H9 (cell line): ENCODE results near the gene NUDT16L1. TPM values are rescaled to one million over a fixed set of nuclear protein-coding genes. Genes with fewer than 3 reads are reported as not detected.
A peak's percentile ranks its signal among the peaks of the same experiment; 100 is the strongest.

Source experiments
- DNase-seq: peaks from one replicate; pipeline ENCODE4 v3.0.0-alpha.2; 2017
- H2AFZ ChIP-seq: one replicate; pipeline ENCODE4 v1.6.1; 2013; ENCODE audit warnings: mild to moderate bottlenecking, low read length, control low read depth, moderate library complexity
- H2AK5ac ChIP-seq: 2 replicates; pipeline ENCODE4 v1.6.1; 2013; ENCODE audit warnings: low read length, control low read depth, mixed read lengths; ENCODE audit not compliant: insufficient read length
- H2BK120ac ChIP-seq: one replicate; pipeline ENCODE4 v1.6.1; 2013; ENCODE audit warnings: low read depth, mild to moderate bottlenecking, low read length, control low read depth, inconsistent platforms; ENCODE audit not compliant: poor library complexity, severe bottlenecking
- H2BK12ac ChIP-seq: 2 replicates; pipeline ENCODE4 v1.6.1; 2013; ENCODE audit warnings: low read length, control low read depth, mixed read lengths, low read depth; ENCODE audit not compliant: insufficient read length
- H2BK15ac ChIP-seq: 2 replicates; pipeline ENCODE4 v1.6.1; 2013; ENCODE audit warnings: low read depth, low read length, control low read depth
- H2BK20ac ChIP-seq: one replicate; pipeline ENCODE4 v1.6.1; 2013; ENCODE audit warnings: low read depth, mild to moderate bottlenecking, low read length, control low read depth, inconsistent platforms; ENCODE audit not compliant: poor library complexity, severe bottlenecking
- H2BK5ac ChIP-seq: 2 replicates; pipeline ENCODE4 v1.6.1; 2013; ENCODE audit warnings: low read length, control low read depth, mixed read lengths; ENCODE audit not compliant: insufficient read length
- H3K14ac ChIP-seq: 2 replicates; pipeline ENCODE4 v1.6.1; 2013; ENCODE audit warnings: low read length, control low read depth; ENCODE audit not compliant: insufficient read depth
- H3K18ac ChIP-seq: 2 replicates; pipeline ENCODE4 v1.6.1; 2013; ENCODE audit warnings: low read depth, mild to moderate bottlenecking, mixed read lengths, low read length, control low read depth; ENCODE audit not compliant: insufficient read length
- H3K23ac ChIP-seq: 2 replicates; pipeline ENCODE4 v1.6.1; 2013; ENCODE audit warnings: low read length, control low read depth, mixed read lengths, low read depth; ENCODE audit not compliant: insufficient read length
- H3K23me2 ChIP-seq: 2 replicates; pipeline ENCODE4 v1.6.1; 2013; ENCODE audit warnings: low read depth, mild to moderate bottlenecking, mixed read lengths, low read length, control low read depth; ENCODE audit not compliant: insufficient read length, poor library complexity, severe bottlenecking
- H3K27ac ChIP-seq: 2 replicates; pipeline ENCODE4 v1.5.1; 2013; ENCODE audit warnings: low read length, control low read depth, mixed read lengths, low read depth; ENCODE audit not compliant: insufficient read length
- H3K27me3 ChIP-seq: 2 replicates; pipeline ENCODE4 v1.6.1; 2013; ENCODE audit warnings: low read length, control low read depth, inconsistent platforms; ENCODE audit not compliant: insufficient read depth
- H3K4ac ChIP-seq: 2 replicates; pipeline ENCODE4 v1.6.1; 2013; ENCODE audit warnings: low read depth, mild to moderate bottlenecking, control low read depth, inconsistent platforms, low read length, moderate library complexity
- H3K4me1 ChIP-seq: 2 replicates; pipeline ENCODE4 v1.6.1; 2013; ENCODE audit warnings: low read length, control low read depth, inconsistent platforms; ENCODE audit not compliant: insufficient read depth
- H3K4me2 ChIP-seq: 2 replicates; pipeline ENCODE4 v1.6.1; 2013; ENCODE audit warnings: low read length, control low read depth, mixed read lengths; ENCODE audit not compliant: insufficient read length, insufficient read depth
- H3K56ac ChIP-seq: 2 replicates; pipeline ENCODE4 v1.6.1; 2013; ENCODE audit warnings: low read depth, mild to moderate bottlenecking, mixed read lengths, low read length, control low read depth; ENCODE audit not compliant: insufficient read length
- H3K79me1 ChIP-seq: 2 replicates; pipeline ENCODE4 v1.6.1; 2013; ENCODE audit warnings: low read depth, mild to moderate bottlenecking, moderate library complexity, low read length, control low read depth, inconsistent platforms; ENCODE audit not compliant: insufficient read depth, poor library complexity, severe bottlenecking
- H3K79me2 ChIP-seq: 2 replicates; pipeline ENCODE4 v1.6.1; 2013; ENCODE audit warnings: low read length, control low read depth, inconsistent platforms; ENCODE audit not compliant: insufficient read depth
- H3K9ac ChIP-seq: 2 replicates; pipeline ENCODE4 v1.6.1; 2013; ENCODE audit warnings: low read length, control low read depth, mixed read lengths; ENCODE audit not compliant: insufficient read length; ENCODE audit errors: extremely low read depth
- H3K9me3 ChIP-seq: one replicate; pipeline ENCODE4 v1.6.1; 2013; ENCODE audit warnings: low read depth, low read length, inconsistent platforms; ENCODE audit not compliant: control insufficient read depth
- H3T11ph ChIP-seq: one replicate; pipeline ENCODE4 v1.6.1; 2013; ENCODE audit warnings: mild to moderate bottlenecking, low read length, control low read depth, inconsistent platforms
- H4K20me1 ChIP-seq: one replicate; pipeline ENCODE4 v1.6.1; 2013; ENCODE audit not compliant: control insufficient read depth, insufficient read length, insufficient read depth
- H4K5ac ChIP-seq: 2 replicates; pipeline ENCODE4 v1.6.1; 2013; ENCODE audit warnings: low read depth, mild to moderate bottlenecking, mixed read lengths, low read length, control low read depth; ENCODE audit not compliant: insufficient read length
- H4K8ac ChIP-seq: replicated peaks from 2 replicates; pipeline ENCODE4 v1.6.1; 2013; ENCODE audit warnings: low read length, control low read depth, mixed read lengths, low read depth; ENCODE audit not compliant: insufficient read length
- H4K91ac ChIP-seq: 2 replicates; pipeline ENCODE4 v1.6.1; 2013; ENCODE audit warnings: low read depth, mild to moderate bottlenecking, moderate library complexity, mixed read lengths, low read length, control low read depth; ENCODE audit not compliant: insufficient read length
- H3K27ac Mint-ChIP-seq, 3 experiments: 2 replicates in 2 of 3; 3 replicates in 1 of 3; pipeline ENCODE4 v1.8.0; 2020 to 2021; ENCODE audit warnings: mixed read lengths in 3 of 3, mild to moderate bottlenecking in 1 of 3, moderate library complexity in 1 of 3
- H3K27me3 Mint-ChIP-seq: 2 replicates; pipeline ENCODE4 v1.8.0; 2021; ENCODE audit warnings: low read depth, mild to moderate bottlenecking, moderate library complexity, mixed read lengths
- H3K36me3 Mint-ChIP-seq, 3 experiments: 2 replicates in 2 of 3; 3 replicates in 1 of 3; pipeline ENCODE4 v1.8.0; 2020 to 2021; ENCODE audit warnings: low read depth in 3 of 3, mixed read lengths in 3 of 3; ENCODE audit not compliant: insufficient read depth in 1 of 3
- H3K4me1 Mint-ChIP-seq, 2 experiments: 2 replicates each; pipeline ENCODE4 v1.8.0; 2020; ENCODE audit warnings: mixed read lengths in 2 of 2
- H3K4me3 Mint-ChIP-seq, 2 experiments: 2 replicates in 1 of 2; 3 replicates in 1 of 2; pipeline ENCODE4 v1.8.0; 2020 to 2021; ENCODE audit warnings: mild to moderate bottlenecking in 2 of 2, mixed read lengths in 2 of 2, moderate library complexity in 1 of 2
- H3K9me3 Mint-ChIP-seq, 2 experiments: 2 replicates in 1 of 2; 3 replicates in 1 of 2; pipeline ENCODE4 v1.8.0; 2020; ENCODE audit warnings: mild to moderate bottlenecking in 2 of 2, mixed read lengths in 2 of 2, moderate library complexity in 1 of 2
- WGBS: extraction: QIAGEN DNeasy Blood & Tissue Kit; methylation state at CpG from one replicate; pipeline ENCODE4 v1.1.7; 2013; ENCODE audit warnings: missing lambda C conversion rate, low lambda C conversion rate, mixed read lengths; ENCODE audit not compliant: insufficient read length; ENCODE audit errors: extremely low coverage; 5-methylcytosine and 5-hydroxymethylcytosine counted together
- total RNA-seq: library from RNA; stranded (reverse); gene quantifications from 2 replicates; pipeline ENCODE4 v1.2.1, GENCODE V29; 2021
- TF ChIP-seq, protein P1 (sequence below): fragments of 200-600 bp; sonication (generic); conservative IDR thresholded peaks from 3 replicates; pipeline ENCODE4 v1.8.0; 2021; ENCODE audit warnings: antibody characterized with exemption, mild to moderate bottlenecking

The NUDT16L1 gene
- total RNA-seq, 1 experiment from 2014 or later = 49.4 TPM

DNA sequence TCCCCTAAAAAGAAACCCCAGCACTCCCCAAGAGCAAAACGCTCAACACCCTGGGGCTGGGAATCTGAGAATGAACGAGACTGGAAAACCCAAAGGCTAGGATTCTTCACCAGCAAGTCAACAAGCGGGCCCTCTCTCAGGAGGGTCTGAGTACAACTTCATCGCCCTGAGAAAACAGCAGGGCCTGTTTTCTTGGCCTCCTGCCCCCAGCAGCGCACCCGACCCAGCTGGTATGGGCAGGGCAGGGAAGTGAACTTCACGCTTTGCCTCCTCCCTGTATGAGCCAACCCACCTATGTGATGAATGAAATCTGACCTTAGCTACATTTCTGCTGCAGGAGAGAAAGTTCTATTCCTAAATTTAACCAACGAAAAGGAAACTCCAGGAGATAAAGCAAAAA lies 11.1 kb downstream of the NUDT16L1 start:
- Mint-ChIP-seq H3K4me1 (no peaks in the 10 kb centered on the region), H3K36me3 (peaks cover 13 to 61% (median 46%) of the 10 kb centered on the region in 3 experiments; a peak in 6 of 7 replicates), H3K27me3 (no peaks in the 10 kb centered on the region), H3K4me3 (no peak overlapping the region), H3K27ac (peak overlapping the region in 2 of 3 experiments; percentile 35 to 79; a peak in 2 of 7 replicates), H3K9me3 (no peaks in the 10 kb centered on the region)
- TF ChIP-seq, protein P1, sequence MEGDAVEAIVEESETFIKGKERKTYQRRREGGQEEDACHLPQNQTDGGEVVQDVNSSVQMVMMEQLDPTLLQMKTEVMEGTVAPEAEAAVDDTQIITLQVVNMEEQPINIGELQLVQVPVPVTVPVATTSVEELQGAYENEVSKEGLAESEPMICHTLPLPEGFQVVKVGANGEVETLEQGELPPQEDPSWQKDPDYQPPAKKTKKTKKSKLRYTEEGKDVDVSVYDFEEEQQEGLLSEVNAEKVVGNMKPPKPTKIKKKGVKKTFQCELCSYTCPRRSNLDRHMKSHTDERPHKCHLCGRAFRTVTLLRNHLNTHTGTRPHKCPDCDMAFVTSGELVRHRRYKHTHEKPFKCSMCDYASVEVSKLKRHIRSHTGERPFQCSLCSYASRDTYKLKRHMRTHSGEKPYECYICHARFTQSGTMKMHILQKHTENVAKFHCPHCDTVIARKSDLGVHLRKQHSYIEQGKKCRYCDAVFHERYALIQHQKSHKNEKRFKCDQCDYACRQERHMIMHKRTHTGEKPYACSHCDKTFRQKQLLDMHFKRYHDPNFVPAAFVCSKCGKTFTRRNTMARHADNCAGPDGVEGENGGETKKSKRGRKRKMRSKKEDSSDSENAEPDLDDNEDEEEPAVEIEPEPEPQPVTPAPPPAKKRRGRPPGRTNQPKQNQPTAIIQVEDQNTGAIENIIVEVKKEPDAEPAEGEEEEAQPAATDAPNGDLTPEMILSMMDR = no peak
- Histone ChIP-seq H3T11ph (no peak overlapping the region), H3K27me3 (no peaks in the 10 kb centered on the region), H2AFZ (no peak overlapping the region), H3K23ac (no peak overlapping the region), H3K14ac (no peak overlapping the region), H3K4ac (no peak overlapping the region), H3K23me2 (no peaks in the 10 kb centered on the region), H2AK5ac (no peak overlapping the region), H4K91ac (no peak overlapping the region), H3K4me2 (no peak overlapping the region), H2BK15ac (no peak overlapping the region), H2BK12ac (no peak overlapping the region), H2BK20ac (no peak overlapping the region), H4K5ac (no peak overlapping the region), H3K79me1 (no peaks in the 10 kb centered on the region), H4K20me1 (no peaks in the 10 kb centered on the region), H2BK120ac (no peak overlapping the region), H3K79me2 (no peaks in the 10 kb centered on the region), H2BK5ac (no peak overlapping the region), H3K4me1 (no peaks in the 10 kb centered on the region), H3K27ac (no peak overlapping the region), H3K9ac (no peak overlapping the region), H3K56ac (no peak overlapping the region), H3K18ac (no peak overlapping the region), H4K8ac (no peak overlapping the region), H3K9me3 (no peaks in the 10 kb centered on the region)
- no CpG with 5 or more reads among the region's 8 CpGs for WGBS
- no peak for DNase-seq
